Measurements from ENCODE around the gene PRDX4.

- TF ChIP-seq CTCF (tag by site-specific recombination; IDR thresholded peaks at IDR 0.05): no peak
- no peak for TF ChIP-seq ZBTB49 (tag by site-specific recombination; IDR thresholded peaks at IDR 0.05; ENCODE audit: low read depth)
Measured at GRCh38 chrX:23637187-23637586, 30.1 kb upstream of the PRDX4 start.

Measured in HEK293 (cell line).